ENCODE data around the gene DAPP1.

DAPP1 gene

GRCh38 chr4:99915449-99915848 is 98.8 kb downstream of the DAPP1 start:
- DNase-seq (ENCODE audit: low spot score) = no peak

- DNase-seq (ENCODE audit: low spot score) = no peak
Measured at GRCh38 chr4:99917575-99917974, 100.9 kb downstream of the DAPP1 start.

- DNase-seq (ENCODE audit: low spot score) = no peak
Measured at GRCh38 chr4:99918656-99919055, 102.0 kb downstream of the DAPP1 start.

All from hematopoietic multipotent progenitor cell treated with erythropoietin and hydrocortisone succinate and interleukin-3 and kit ligand, for 15 days (in vitro differentiated cells).